Choroid plexus epithelial cell (primary cell): ENCODE data around the gene MICALL2.

Experiments used
- DNase-seq: peaks from one replicate; pipeline ENCODE4 v3.0.0-alpha.2; 2010; ENCODE audit warnings: low read depth
- H3K4me3 ChIP-seq: 2 replicates; pipeline ENCODE4 v1.5.1; 2011; ENCODE audit warnings: low read depth, mild to moderate bottlenecking, control low read depth, low read length, moderate library complexity
- TF ChIP-seq, protein P1 (sequence below): conservative IDR thresholded peaks from 2 replicates; pipeline ENCODE4 v1.5.1; 2011; ENCODE audit warnings: low read depth, mild to moderate bottlenecking, control low read depth, inconsistent platforms, low read length, moderate library complexity

The MICALL2 gene

DNA sequence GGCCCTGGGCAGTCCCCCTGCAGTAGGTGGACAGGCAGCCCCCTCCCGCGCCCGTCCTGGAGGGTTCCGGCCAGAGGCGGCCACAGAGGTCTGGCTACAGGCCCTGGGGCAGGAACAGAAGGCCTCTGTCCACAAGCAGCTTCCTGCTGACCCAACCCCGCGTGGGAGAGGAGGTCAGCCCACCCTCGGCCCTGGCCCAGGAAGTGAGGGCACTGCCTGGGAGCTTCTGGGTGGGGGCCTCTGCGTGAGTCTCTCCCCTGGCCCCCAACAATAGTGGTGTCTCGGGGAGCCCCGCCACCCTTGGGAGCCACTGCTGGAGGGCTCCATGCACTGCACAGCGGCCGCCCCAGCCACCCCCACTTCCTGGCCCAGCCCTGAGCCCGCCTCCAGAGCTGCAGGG lies 4.7 kb downstream of the MICALL2 start:
- H3K4me3 ChIP-seq = peak overlapping the region; percentile 17
- TF ChIP-seq, protein P1, sequence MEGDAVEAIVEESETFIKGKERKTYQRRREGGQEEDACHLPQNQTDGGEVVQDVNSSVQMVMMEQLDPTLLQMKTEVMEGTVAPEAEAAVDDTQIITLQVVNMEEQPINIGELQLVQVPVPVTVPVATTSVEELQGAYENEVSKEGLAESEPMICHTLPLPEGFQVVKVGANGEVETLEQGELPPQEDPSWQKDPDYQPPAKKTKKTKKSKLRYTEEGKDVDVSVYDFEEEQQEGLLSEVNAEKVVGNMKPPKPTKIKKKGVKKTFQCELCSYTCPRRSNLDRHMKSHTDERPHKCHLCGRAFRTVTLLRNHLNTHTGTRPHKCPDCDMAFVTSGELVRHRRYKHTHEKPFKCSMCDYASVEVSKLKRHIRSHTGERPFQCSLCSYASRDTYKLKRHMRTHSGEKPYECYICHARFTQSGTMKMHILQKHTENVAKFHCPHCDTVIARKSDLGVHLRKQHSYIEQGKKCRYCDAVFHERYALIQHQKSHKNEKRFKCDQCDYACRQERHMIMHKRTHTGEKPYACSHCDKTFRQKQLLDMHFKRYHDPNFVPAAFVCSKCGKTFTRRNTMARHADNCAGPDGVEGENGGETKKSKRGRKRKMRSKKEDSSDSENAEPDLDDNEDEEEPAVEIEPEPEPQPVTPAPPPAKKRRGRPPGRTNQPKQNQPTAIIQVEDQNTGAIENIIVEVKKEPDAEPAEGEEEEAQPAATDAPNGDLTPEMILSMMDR = no peak
- peak; percentile 37 for DNase-seq

DNA sequence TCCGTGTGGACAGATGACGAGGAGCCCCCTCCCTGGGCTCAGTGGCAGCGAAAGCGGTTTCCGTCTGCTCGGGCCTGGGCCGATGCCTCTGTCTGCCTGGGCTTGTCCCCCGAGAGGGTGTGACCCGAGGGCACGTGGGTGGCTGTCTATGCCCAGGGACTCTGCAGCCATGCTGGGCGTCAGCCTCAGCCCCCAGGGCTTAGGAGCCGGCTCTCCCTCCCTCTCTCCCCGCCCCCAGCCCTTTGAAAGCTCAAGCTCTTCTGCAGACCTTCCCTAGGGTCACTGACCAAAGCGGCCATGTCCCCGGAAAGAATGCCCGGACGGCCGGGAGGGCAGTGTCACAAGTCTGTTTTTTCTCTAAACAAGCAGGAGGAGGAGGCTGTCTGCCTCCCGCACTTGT lies 7.1 kb downstream of the MICALL2 start:
- TF ChIP-seq, protein P1 = no peak
- DNase-seq = no peak
- no peak overlapping the region for H3K4me3 ChIP-seq

DNA sequence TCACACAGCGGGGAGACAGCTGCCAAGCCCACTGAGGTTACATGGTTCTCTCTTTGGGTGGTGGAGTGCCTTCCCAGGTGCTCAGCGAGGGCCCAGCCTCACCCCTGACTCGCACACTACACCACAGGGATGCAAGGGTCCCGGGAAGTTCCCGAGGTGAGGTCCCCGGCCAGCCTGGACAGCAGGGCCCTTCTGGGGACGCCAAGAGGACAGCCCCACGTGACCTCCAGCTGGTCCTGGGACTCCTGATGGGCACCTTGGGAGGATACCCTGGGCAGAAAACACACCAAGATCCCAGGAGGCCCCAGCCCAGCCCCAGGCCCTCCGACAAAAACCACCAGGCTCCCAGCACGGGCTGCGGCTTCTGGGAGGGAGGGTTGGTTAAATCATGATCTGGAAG lies 8.3 kb downstream of the MICALL2 start:
- DNase-seq = no peak
- H3K4me3 ChIP-seq = no peak overlapping the region
- TF ChIP-seq, protein P1 = no peak

DNA sequence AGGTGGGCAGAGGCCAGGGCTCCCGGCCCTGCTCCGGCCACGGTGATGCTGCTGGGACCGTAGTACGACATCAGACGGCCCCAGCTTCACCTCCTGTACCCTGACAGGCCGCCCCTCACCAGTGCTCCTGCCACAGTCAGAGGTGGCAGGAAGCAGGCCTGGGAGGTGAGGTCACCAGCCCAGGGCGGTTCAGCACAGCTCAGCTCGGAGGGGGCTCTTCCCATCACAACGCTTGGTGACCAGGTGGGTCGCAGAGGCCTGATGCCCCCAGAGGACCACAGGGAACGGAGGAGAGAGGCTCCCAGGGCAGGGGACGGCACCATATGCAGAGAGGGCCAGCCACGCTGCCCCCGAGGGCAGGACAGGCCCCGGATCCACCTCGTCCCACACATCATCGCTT lies 8.8 kb downstream of the MICALL2 start:
- no peak overlapping the region for H3K4me3 ChIP-seq
- TF ChIP-seq, protein P1 = no peak
- DNase-seq = no peak

DNA sequence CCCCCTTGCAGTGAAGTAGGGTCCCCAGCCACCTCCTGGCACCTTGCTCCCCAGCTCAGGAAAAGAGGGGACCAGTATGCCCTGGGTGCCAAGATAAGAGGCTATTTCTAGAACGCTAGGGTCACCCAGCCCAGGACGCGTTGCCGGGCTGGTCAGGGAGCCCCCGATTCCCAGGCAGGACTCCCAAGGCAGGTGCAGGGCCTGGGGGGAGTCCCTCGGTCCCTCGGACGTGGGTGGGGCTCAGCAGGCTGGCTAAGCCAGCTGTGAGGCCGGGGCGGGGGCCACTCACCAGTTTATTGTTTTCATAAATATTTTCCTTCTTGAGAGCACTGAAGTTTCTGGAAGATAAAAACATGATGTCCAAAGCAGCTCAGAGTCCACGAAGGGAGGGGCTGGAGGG lies 9.3 kb downstream of the MICALL2 start:
- no peak overlapping the region for H3K4me3 ChIP-seq
- DNase-seq = no peak
- TF ChIP-seq, protein P1 = no peak

DNA sequence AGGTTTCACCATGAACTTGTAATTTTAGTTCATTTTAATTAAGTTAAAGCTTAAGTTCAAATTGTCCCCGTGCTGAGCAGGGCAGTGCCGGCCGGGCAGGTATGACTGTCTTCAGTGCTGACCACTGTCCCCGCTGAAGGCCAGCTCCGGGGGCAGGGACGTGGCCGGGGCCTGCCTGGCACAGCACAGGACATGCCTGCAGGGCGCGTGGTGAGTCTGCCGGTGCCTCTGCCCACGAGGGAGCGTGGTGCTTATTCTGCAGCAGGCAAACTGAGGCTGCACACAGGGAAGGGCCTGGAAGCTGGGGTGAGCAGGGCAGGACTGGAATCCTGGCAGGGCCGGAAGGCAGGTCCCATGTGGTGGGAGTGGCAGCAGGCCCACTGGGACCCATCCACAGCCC lies 9.8 kb downstream of the MICALL2 start:
- DNase-seq = no peak
- H3K4me3 ChIP-seq = no peak overlapping the region
- TF ChIP-seq, protein P1 = no peak

DNA sequence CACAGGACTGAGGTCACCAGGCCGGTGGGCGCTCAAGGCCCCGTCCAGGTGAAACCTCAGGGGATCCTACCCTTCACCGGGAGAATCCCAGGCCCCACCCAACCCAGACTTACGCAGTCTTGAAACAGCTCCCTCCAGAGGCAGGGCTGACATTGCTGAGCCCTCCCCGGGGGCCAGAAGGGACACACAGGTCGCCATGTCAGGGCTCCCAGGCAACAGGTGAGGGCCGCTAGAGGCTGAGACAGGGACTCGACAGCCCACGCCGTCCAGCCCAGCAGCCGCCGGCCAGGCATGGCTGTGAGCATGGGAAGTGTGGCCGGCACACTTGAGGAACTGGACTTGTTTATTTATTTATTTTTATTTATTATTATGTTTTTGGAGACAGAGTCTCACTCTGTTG lies 10.3 kb downstream of the MICALL2 start:
- TF ChIP-seq, protein P1 = no peak

More for the DNA sequence above, 10.3 kb downstream of the MICALL2 start:
- H3K4me3 ChIP-seq = no peak overlapping the region
- DNase-seq = no peak
